GM12801 (cell line): Measurements from ENCODE around the gene LRMDA.

Source experiments
- TF ChIP-seq, protein P1 (sequence below): IDR thresholded peaks from one replicate; pipeline ENCODE4 v1.5.1; 2011; ENCODE audit warnings: control low read depth; ENCODE audit not compliant: insufficient read length; ENCODE audit errors: extremely low read depth

The LRMDA gene

DNA sequence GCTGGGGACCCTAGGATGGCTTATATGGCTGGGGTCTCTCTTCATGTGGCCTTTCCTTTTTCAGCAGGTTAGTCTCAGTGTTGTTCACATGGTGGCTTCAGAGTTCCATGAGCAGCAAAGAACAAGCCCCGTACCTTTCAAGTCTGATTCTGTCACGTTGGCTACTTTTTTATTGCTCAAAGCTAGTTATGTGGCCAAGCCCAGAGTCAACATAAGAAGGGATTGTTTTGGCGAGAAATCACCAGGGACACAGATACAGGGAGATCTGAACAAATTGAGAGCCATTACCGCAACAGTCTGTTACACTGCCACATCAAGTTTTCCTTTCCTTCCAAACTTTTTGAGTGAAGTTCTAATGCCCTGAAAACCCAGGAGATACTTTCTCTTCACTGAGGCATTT, 770.5 kb downstream of the LRMDA start:
- TF ChIP-seq, protein P1, sequence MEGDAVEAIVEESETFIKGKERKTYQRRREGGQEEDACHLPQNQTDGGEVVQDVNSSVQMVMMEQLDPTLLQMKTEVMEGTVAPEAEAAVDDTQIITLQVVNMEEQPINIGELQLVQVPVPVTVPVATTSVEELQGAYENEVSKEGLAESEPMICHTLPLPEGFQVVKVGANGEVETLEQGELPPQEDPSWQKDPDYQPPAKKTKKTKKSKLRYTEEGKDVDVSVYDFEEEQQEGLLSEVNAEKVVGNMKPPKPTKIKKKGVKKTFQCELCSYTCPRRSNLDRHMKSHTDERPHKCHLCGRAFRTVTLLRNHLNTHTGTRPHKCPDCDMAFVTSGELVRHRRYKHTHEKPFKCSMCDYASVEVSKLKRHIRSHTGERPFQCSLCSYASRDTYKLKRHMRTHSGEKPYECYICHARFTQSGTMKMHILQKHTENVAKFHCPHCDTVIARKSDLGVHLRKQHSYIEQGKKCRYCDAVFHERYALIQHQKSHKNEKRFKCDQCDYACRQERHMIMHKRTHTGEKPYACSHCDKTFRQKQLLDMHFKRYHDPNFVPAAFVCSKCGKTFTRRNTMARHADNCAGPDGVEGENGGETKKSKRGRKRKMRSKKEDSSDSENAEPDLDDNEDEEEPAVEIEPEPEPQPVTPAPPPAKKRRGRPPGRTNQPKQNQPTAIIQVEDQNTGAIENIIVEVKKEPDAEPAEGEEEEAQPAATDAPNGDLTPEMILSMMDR, result no peak

DNA sequence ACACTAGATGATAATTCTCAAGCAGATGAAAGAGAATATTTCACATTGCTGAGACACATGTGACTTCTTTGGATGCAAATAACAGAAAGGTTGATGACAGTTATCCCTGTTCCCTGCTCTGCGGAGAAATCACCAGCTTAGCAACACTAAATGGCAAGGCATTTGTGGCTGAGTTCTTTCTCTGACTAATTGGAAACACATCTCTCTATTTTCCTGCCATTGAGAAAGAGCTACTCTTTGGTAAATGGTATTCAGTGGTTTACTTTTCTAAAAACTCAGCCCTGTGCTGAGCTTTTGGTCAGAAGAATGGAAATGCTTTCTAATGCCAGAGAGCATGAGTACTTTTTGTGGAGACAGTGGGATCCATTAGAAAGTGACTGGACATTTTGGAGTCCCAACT, 771.4 kb downstream of the LRMDA start:
- TF ChIP-seq, protein P1, result no peak

DNA sequence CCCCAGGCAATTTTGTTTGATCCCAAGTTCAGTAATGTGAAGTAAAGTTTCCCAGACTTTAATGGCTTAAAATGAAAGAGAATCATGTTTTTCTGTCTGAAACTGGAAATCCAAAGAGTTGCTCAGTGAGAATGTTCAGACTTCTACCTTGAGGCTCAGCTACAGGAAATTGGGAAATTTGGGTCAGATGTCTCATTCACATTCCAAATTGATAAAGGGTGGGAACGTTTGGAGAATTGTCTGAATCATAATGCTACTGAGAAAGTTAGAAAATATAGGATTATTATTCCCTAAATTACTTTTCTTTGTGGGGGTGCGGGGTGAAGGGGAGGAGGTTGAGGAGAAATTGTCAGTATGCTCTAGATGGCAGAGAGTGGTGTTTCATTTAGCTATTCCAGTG, 773.9 kb downstream of the LRMDA start:
- TF ChIP-seq, protein P1, result no peak

DNA sequence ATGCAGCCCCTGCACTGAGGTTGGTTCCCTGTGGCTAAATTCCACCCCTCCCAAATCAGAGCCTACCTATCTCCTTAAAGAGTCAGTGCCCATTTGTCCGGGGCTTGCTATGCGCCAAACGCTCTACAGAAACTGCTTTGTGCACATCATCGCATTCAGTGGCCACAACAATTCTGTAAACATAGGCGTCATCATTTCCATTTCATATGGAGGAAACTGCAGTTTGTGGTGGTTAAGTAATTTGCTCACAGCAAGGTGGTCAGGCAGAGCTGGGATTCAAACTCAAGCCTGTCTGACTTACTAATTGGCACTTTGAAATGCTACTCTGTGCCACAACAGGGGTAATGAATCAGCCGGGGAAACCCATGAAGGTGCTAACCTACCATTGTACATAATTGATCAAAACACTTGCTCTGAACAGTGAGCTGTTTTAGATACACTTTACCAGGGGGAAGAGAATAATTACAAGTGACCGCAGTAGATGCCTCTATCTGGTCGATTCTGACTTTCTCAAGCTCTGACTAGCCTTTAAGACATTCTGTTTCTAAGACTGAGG, 775.5 kb downstream of the LRMDA start:
- TF ChIP-seq, protein P1, result no peak

DNA sequence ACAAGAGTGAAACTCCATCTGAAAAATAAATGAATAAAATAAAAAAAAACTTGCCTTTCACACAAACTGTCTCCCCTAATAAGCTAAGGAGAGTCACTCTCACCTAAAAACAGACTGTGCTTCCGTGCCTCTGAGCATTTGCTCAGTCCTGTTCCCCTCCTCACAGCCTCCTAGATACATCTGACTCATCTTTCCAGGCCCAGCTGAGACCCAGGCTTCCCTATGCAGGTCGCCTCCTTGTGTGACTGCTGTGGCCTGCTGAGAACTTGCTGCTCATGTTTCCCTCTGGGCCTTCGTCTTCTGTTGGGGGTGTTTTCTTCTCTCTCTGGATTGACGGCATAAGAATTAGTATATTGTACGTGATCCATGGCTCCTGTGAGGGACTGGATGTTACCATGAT, 777.7 kb downstream of the LRMDA start:
- TF ChIP-seq, protein P1, result no peak

DNA sequence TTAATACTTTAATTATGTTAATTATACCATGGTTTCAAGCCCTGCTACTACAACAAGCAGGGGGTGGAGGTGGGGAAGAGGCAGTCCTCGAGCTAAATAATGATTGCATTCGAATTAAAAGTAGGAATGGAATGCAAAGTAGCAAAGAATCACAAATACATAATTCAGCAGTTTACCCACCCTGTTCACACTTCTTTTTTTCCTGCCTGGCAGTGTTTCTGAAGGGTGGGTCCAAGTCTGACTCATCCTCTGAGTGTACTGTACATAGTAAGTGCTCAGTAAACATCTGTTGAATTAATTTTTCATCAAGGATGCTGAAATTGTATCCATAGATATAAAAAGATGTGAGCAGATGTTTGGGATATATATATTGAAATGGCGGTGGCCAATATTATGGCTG, 778.8 kb downstream of the LRMDA start:
- TF ChIP-seq, protein P1, result no peak

DNA sequence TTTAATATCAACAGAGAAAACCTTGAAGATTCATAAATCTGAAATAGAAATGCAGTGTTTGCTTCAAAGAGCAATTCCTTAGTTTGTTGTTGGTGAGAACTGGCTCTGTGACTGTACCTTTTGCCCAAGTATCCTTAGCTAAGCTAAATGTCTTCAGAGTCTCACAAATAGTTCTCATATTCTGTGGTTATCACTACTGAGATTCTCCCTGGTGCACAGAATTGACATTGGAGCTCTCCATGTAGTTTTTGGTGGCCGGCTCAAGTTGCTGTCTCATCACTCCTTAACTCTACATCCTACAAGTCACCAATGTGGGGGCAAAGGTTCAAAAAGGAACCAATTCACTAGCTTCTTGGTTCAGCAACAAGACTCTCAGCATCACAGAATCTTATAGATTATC, 780.3 kb downstream of the LRMDA start:
- TF ChIP-seq, protein P1, result no peak
